H1 (cell line): Measurements from ENCODE around the gene RLBP1. TPM values are rescaled to one million over a fixed set of nuclear protein-coding genes. Genes with fewer than 3 reads are reported as not detected.

Experiments used
- CTCF ChIA-PET: fragments of 300-600 bp; sonication (Branson Sonifier 250); formaldehyde crosslinking; loops from one replicate; lab custom pipeline; 2021; ENCODE audit not compliant: partially characterized antibody; lab: Charles Lee
- POLR2A ChIA-PET: fragments of 300-600 bp; sonication (Branson Sonifier 250); formaldehyde crosslinking; loops from one replicate; lab custom pipeline; 2021; ENCODE audit warnings: inconsistent platforms; ENCODE audit not compliant: partially characterized antibody; lab: Charles Lee
- DNase-seq, 2 experiments: peaks; one replicate each; pipeline versions ENCODE4 v3.0.0 to v3.0.0-alpha.2; 2010 to 2022; ENCODE audit warnings: low spot score in 2 of 2, low read depth in 1 of 2, mixed read lengths in 1 of 2
- FAIRE-seq: peaks from 2 replicates; lab custom pipeline; 2011; peaks lifted over from hg19 to GRCh38; lab: Jason Lieb, UNC
- H2AFZ ChIP-seq: 2 replicates; pipeline ENCODE4 v1.8.1; 2012; ENCODE audit warnings: low read length, inconsistent platforms
- H2AK5ac ChIP-seq: 2 replicates; pipeline ENCODE4 v1.6.1; 2013; ENCODE audit warnings: low read depth, low read length
- H2BK120ac ChIP-seq: replicated peaks from 2 replicates; pipeline ENCODE3; 2013; ENCODE audit warnings: low read depth, low read length, inconsistent platforms
- H2BK12ac ChIP-seq: 2 replicates; pipeline ENCODE4 v1.6.1; 2013; ENCODE audit warnings: low read depth, low read length
- H2BK15ac ChIP-seq: 2 replicates; pipeline ENCODE4 v1.6.1; 2013; ENCODE audit warnings: low read length
- H2BK20ac ChIP-seq: 2 replicates; pipeline ENCODE4 v1.6.1; 2013; ENCODE audit warnings: low read length
- H2BK5ac ChIP-seq: 2 replicates; pipeline ENCODE4 v1.6.1; 2013; ENCODE audit warnings: low read depth, low read length
- H3K14ac ChIP-seq: 2 replicates; pipeline ENCODE4 v1.6.1; 2013; ENCODE audit warnings: inconsistent platforms; ENCODE audit not compliant: insufficient read length
- H3K18ac ChIP-seq: 2 replicates; pipeline ENCODE4 v1.6.1; 2013; ENCODE audit warnings: low read length; ENCODE audit errors: extremely low read depth
- H3K23ac ChIP-seq: 2 replicates; pipeline ENCODE4 v1.6.1; 2013; ENCODE audit warnings: inconsistent platforms; ENCODE audit not compliant: insufficient read length
- H3K23me2 ChIP-seq: 2 replicates; pipeline ENCODE4 v1.6.1; 2013; ENCODE audit warnings: low read depth, low read length
- H3K27ac ChIP-seq: 2 replicates; pipeline ENCODE4 v1.6.1; 2011; ENCODE audit warnings: low read depth, low read length, inconsistent platforms
- H3K27me3 ChIP-seq, 4 experiments: replicated peaks in 1 of 4; 1 replicate in 1 of 4; 2 replicates in 3 of 4; pipeline versions ENCODE4 v1.6.1 to v1.8.1; 2011 to 2013; ENCODE audit warnings: low read length in 3 of 4, mild to moderate bottlenecking in 3 of 4, inconsistent platforms in 2 of 4, mixed read lengths in 2 of 4, moderate library complexity in 1 of 4; ENCODE audit not compliant: control insufficient read depth in 3 of 4, insufficient read depth in 3 of 4; ENCODE audit errors: extremely low read depth in 1 of 4
- H3K36me3 ChIP-seq, 4 experiments: 2 replicates each; pipeline versions ENCODE4 v1.6.1 to v1.8.1; 2011 to 2013; ENCODE audit warnings: mild to moderate bottlenecking in 4 of 4, low read length in 3 of 4, moderate library complexity in 2 of 4, control low read depth in 1 of 4, inconsistent platforms in 1 of 4; ENCODE audit not compliant: insufficient read depth in 4 of 4, control insufficient read depth in 2 of 4
- H3K4ac ChIP-seq: replicated peaks from 2 replicates; pipeline ENCODE3; 2013; ENCODE audit warnings: low read length, low read depth, mixed read lengths, inconsistent platforms; ENCODE audit not compliant: insufficient read length
- H3K4me1 ChIP-seq, 4 experiments: replicated peaks in 1 of 4; 1 replicate in 1 of 4; 2 replicates in 3 of 4; pipeline versions ENCODE4 v1.6.1 to v1.8.1; 2011 to 2013; ENCODE audit warnings: low read length in 3 of 4, inconsistent platforms in 2 of 4, mixed read lengths in 1 of 4; ENCODE audit not compliant: insufficient read depth in 4 of 4, control insufficient read depth in 3 of 4
- H3K4me2 ChIP-seq, 2 experiments: 2 replicates each; pipeline versions ENCODE4 v1.6.1 to v1.8.1; 2011 to 2013; ENCODE audit warnings: low read depth in 2 of 2, low read length in 2 of 2, control low read depth in 1 of 2, inconsistent platforms in 1 of 2, mild to moderate bottlenecking in 1 of 2; ENCODE audit not compliant: insufficient read depth in 1 of 2
- H3K4me3 ChIP-seq, 4 experiments: fragments of 200-600, 300-600 bp in 1 of 4; sonication (generic), shearing (Covaris generic), sonication (Bioruptor Twin) in 1 of 4; 2 replicates each; pipeline versions ENCODE4 v1.5.1 to v1.8.1; 2011 to 2016; ENCODE audit warnings: low read length in 4 of 4, low read depth in 3 of 4, control low read depth in 2 of 4, inconsistent platforms in 2 of 4, mild to moderate bottlenecking in 2 of 4, mixed read lengths in 1 of 4, moderate library complexity in 1 of 4; ENCODE audit not compliant: insufficient read depth in 2 of 4; ENCODE audit errors: extremely low read depth in 1 of 4
- H3K56ac ChIP-seq: replicated peaks from 2 replicates; pipeline ENCODE3; 2013; ENCODE audit warnings: low read depth, mild to moderate bottlenecking, mixed read lengths, low read length, inconsistent platforms; ENCODE audit not compliant: insufficient read length
- H3K79me1 ChIP-seq: 2 replicates; pipeline ENCODE4 v1.6.1; 2013; ENCODE audit warnings: low read depth, low read length, control low read depth
- H3K79me2 ChIP-seq, 2 experiments: 2 replicates each; pipeline versions ENCODE4 v1.6.1 to v1.8.1; 2012 to 2013; ENCODE audit warnings: low read length in 2 of 2, mild to moderate bottlenecking in 2 of 2, inconsistent platforms in 1 of 2; ENCODE audit not compliant: insufficient read depth in 2 of 2, control insufficient read depth in 1 of 2
- H3K9ac ChIP-seq, 4 experiments: replicated peaks in 1 of 4; 1 replicate in 1 of 4; 2 replicates in 3 of 4; pipeline versions ENCODE4 v1.6.1 to v1.8.1; 2011 to 2013; ENCODE audit warnings: low read depth in 3 of 4, low read length in 3 of 4, control low read depth in 2 of 4, mild to moderate bottlenecking in 2 of 4, moderate library complexity in 2 of 4, inconsistent platforms in 1 of 4; ENCODE audit errors: extremely low read depth in 1 of 4
- H3K9me3 ChIP-seq, 2 experiments: 2 replicates each; pipeline versions ENCODE4 v1.6.1 to v1.8.1; 2012 to 2013; ENCODE audit warnings: mild to moderate bottlenecking in 2 of 2, moderate library complexity in 2 of 2, control low read depth in 1 of 2, inconsistent platforms in 1 of 2, low read depth in 1 of 2, low read length in 1 of 2, mixed read lengths in 1 of 2; ENCODE audit not compliant: insufficient read depth in 2 of 2
- H4K20me1 ChIP-seq, 2 experiments: replicated peaks in 1 of 2; 2 replicates each; pipeline versions ENCODE3 to v1.8.1; 2011 to 2013; ENCODE audit warnings: inconsistent platforms in 2 of 2, low read length in 2 of 2, mild to moderate bottlenecking in 1 of 2; ENCODE audit not compliant: insufficient read depth in 2 of 2, control insufficient read depth in 1 of 2
- H4K5ac ChIP-seq: 2 replicates; pipeline ENCODE4 v1.6.1; 2013; ENCODE audit warnings: low read length, low read depth, mixed read lengths, inconsistent platforms; ENCODE audit not compliant: insufficient read length
- H4K8ac ChIP-seq: 2 replicates; pipeline ENCODE4 v1.8.0; 2013; ENCODE audit warnings: mild to moderate bottlenecking, moderate library complexity, low read length, inconsistent platforms; ENCODE audit not compliant: insufficient read depth; ENCODE audit errors: extremely low read depth
- H4K91ac ChIP-seq: replicated peaks from 2 replicates; pipeline ENCODE3; 2013; ENCODE audit warnings: low read length, mixed read lengths, inconsistent platforms; ENCODE audit not compliant: insufficient read length
- CEBPB ChIP-seq: IDR thresholded peaks from 2 replicates; pipeline ENCODE4 v1.6.1; 2012; ENCODE audit warnings: low read depth, low read length
- USF2 ChIP-seq: IDR thresholded peaks from 2 replicates; pipeline ENCODE4 v1.6.1; 2011; ENCODE audit warnings: low read length, improper control_type of control experiment
- WGBS, 2 experiments: shearing (Covaris generic) in 1 of 2; methylation state at CpG; one replicate each; pipeline versions ENCODE4 v1.1.6 to v1.1.7; 2013 to 2015; ENCODE audit warnings: low lambda C conversion rate in 2 of 2, mixed read lengths in 2 of 2, inconsistent platforms in 1 of 2, low coverage in 1 of 2, missing lambda C conversion rate in 1 of 2; ENCODE audit not compliant: insufficient replicate concordance in 2 of 2, insufficient coverage in 1 of 2, insufficient read length in 1 of 2; ENCODE audit errors: extremely low coverage in 1 of 2, missing lambda C conversion rate in 1 of 2; 5-methylcytosine and 5-hydroxymethylcytosine counted together
- polyA plus RNA-seq, 7 experiments: library from polyadenylated mRNA; depleted of rRNA in 3 of 7; stranded (reverse) in 5 of 7; unstranded in 2 of 7; fragments of >200 nt in 5 of 7; fragments of 200-250 nt in 2 of 7; gene quantifications; 1 replicate in 5 of 7; 2 replicates in 1 of 7; 4 replicates in 1 of 7; pipeline versions ENCODE4 v1.2.1 to v1.2.3, GENCODE V29; 2011 to 2013; ENCODE audit warnings: missing spikeins in 2 of 7, mixed read lengths in 2 of 7
- total RNA-seq: library from RNA; stranded (reverse); fragmentation: NEBNext Ultra II Directional; extraction: Animal tissue kit (Norgen Biotek cat#: 25700); gene quantifications from 2 replicates; pipeline ENCODE4 v1.2.1, GENCODE V29; 2021

RLBP1 gene
- total and polyA plus RNA-seq, 2 of the 8 experiments (the other 6 are each of a cell fraction or from before 2014, with no cell fraction given) = 0.05 TPM; not detected in 1

- Histone ChIP-seq H3K27me3 (no peaks in the 10 kb centered on the region), H3K79me2 (no peaks in the 10 kb centered on the region), H3K23ac (no peak overlapping the region), H3K56ac (no peak overlapping the region), H4K20me1 (no peaks in the 10 kb centered on the region), H2BK20ac (no peak overlapping the region), H2BK12ac (no peak overlapping the region), H3K9me3 (no peaks in the 10 kb centered on the region), H4K91ac (no peak overlapping the region), H3K4me3 (no peak overlapping the region), H3K4ac (no peak overlapping the region), H4K5ac (no peak overlapping the region), H2AFZ (no peak overlapping the region), H3K23me2 (no peaks in the 10 kb centered on the region), H4K8ac (no peak overlapping the region), H3K18ac (no peak overlapping the region), H2BK15ac (no peak overlapping the region), H3K36me3 (peaks cover 0 to 5% (median 3%) of the 10 kb centered on the region in 4 experiments; a peak in 2 of 8 replicates), H3K14ac (no peak overlapping the region), H2BK5ac (no peak overlapping the region), H2AK5ac (no peak overlapping the region), H3K79me1 (no peaks in the 10 kb centered on the region; the same call in 1 of the 2 replicates), H3K4me2 (no peak overlapping the region), H3K9ac (no peak overlapping the region), H3K4me1 (no peaks in the 10 kb centered on the region; a peak in 1 of 7 replicates), H2BK120ac (no peak overlapping the region), H3K27ac (no peak overlapping the region)
- ChIA-PET CTCF (interaction anchor here (0.7 to 5.5 kb wide), 5 partner anchors 7 to 126 kb away, joined by 3 to 36 read pairs (median 4); no protein-coding TSS in a partner anchor), POLR2A (no interaction called here)
- DNase-seq = no peak
- 92% methylated on average over 9 of the region's 9 CpGs; no CpG with 5 or more reads in 1 of the 2 experiments for WGBS, 2 experiments
- no peak for TF ChIP-seq USF2
- no peak for TF ChIP-seq CEBPB
- no peak for FAIRE-seq
Observed at GRCh38 chr15:89187301-89187985, 33.9 kb downstream of the RLBP1 start.
